HG03520 (cell line): ENCODE results near the gene FOSB.

Experiments used
- ATAC-seq: cut with Tn5 transposase; IDR thresholded peaks from one replicate; pipeline ENCODE4 v1.9.1; 2021; ENCODE audit warnings: mild to moderate bottlenecking, moderate library complexity; ENCODE audit not compliant: unreplicated experiment

The FOSB gene

GRCh38 chr19:45518469-45518826 lies 50.7 kb downstream of the FOSB start:
- no peak for ATAC-seq

GRCh38 chr19:45522010-45522941 lies 54.5 kb downstream of the FOSB start:
- no peak for ATAC-seq

GRCh38 chr19:45523642-45524256 lies 56.0 kb downstream of the FOSB start:
- peak; percentile 80 for ATAC-seq

GRCh38 chr19:45524575-45525129 lies 56.9 kb downstream of the FOSB start:
- ATAC-seq = no peak
